CD14-positive monocyte (primary cell): Measurements from ENCODE around the gene RAX. TPM values are rescaled to one million over a fixed set of nuclear protein-coding genes. Genes with fewer than 3 reads are reported as not detected.

Experiments
- DNase-seq, 3 donors: peaks; one replicate each; pipeline ENCODE4 v3.0.0-alpha.2; 2011 to 2022
- H2AFZ ChIP-seq: 2 replicates; pipeline ENCODE4 v1.6.0; 2012; ENCODE audit warnings: mild to moderate bottlenecking, low read depth, low read length, inconsistent platforms; ENCODE audit not compliant: insufficient read depth, poor library complexity, severe bottlenecking
- H3K27ac ChIP-seq, 2 donors: 1 replicate in 1 of 2; 2 replicates in 1 of 2; pipeline ENCODE4 v1.5.1; 2012 to 2013; ENCODE audit warnings: low read length in 2 of 2, control low read depth in 1 of 2, inconsistent platforms in 1 of 2, low read depth in 1 of 2, mild to moderate bottlenecking in 1 of 2
- H3K27me3 ChIP-seq, 2 donors: one replicate each; pipeline versions ENCODE4 v1.6.0 to v1.6.1; 2011 to 2013; ENCODE audit warnings: low read length in 2 of 2; ENCODE audit not compliant: control insufficient read depth in 2 of 2, insufficient read depth in 2 of 2
- H3K36me3 ChIP-seq, 2 donors: replicated peaks in 1 of 2; 1 replicate in 1 of 2; 2 replicates in 1 of 2; pipeline versions ENCODE4 v1.5.1 to v1.6.1; 2012 to 2013; ENCODE audit warnings: low read length in 2 of 2, control low read depth in 1 of 2, inconsistent platforms in 1 of 2, mild to moderate bottlenecking in 1 of 2; ENCODE audit not compliant: insufficient read depth in 2 of 2, control insufficient read depth in 1 of 2
- H3K4me1 ChIP-seq, 2 donors: 1 replicate in 1 of 2; 2 replicates in 1 of 2; pipeline versions ENCODE4 v1.5.1 to v1.6.1; 2012 to 2013; ENCODE audit warnings: low read length in 2 of 2, control low read depth in 1 of 2, inconsistent platforms in 1 of 2, mild to moderate bottlenecking in 1 of 2, moderate library complexity in 1 of 2; ENCODE audit not compliant: insufficient read depth in 2 of 2, control insufficient read depth in 1 of 2
- H3K4me2 ChIP-seq: replicated peaks from 2 replicates; pipeline ENCODE3; 2012; ENCODE audit warnings: low read length, moderate library complexity, mild to moderate bottlenecking; ENCODE audit not compliant: poor library complexity, severe bottlenecking; ENCODE audit errors: extremely low read depth
- H3K4me3 ChIP-seq, 3 experiments: fragments of 200-600 bp in 1 of 3; sonication (generic) in 1 of 3; replicated peaks in 1 of 3; 1 replicate in 2 of 3; 2 replicates in 1 of 3; pipeline ENCODE4 v1.5.1; 2011 to 2013; ENCODE audit warnings: low read length in 3 of 3, mild to moderate bottlenecking in 3 of 3, control low read depth in 2 of 3, low read depth in 2 of 3, inconsistent platforms in 1 of 3, moderate library complexity in 1 of 3
- H3K79me2 ChIP-seq: 2 replicates; pipeline ENCODE4 v1.6.0; 2012; ENCODE audit warnings: mild to moderate bottlenecking, control low read depth, inconsistent platforms, low read length, moderate library complexity; ENCODE audit not compliant: insufficient read depth
- H3K9ac ChIP-seq: 2 replicates; pipeline ENCODE4 v1.6.0; 2017; ENCODE audit warnings: low read length, mild to moderate bottlenecking; ENCODE audit not compliant: insufficient read depth, poor library complexity, severe bottlenecking
- H3K9me3 ChIP-seq, 2 donors: replicated peaks in 1 of 2; 1 replicate in 1 of 2; 2 replicates in 1 of 2; pipeline versions ENCODE4 v1.5.1 to v1.6.1; 2012 to 2013; ENCODE audit warnings: low read length in 2 of 2, control low read depth in 1 of 2; ENCODE audit not compliant: control insufficient read depth in 1 of 2, insufficient read depth in 1 of 2
- H4K20me1 ChIP-seq: 2 replicates; pipeline ENCODE4 v1.6.0; 2012; ENCODE audit warnings: mild to moderate bottlenecking, low read length, control low read depth, moderate library complexity; ENCODE audit not compliant: insufficient read depth
- H3K27ac Mint-ChIP-seq, 7 donors: one replicate each; pipeline ENCODE4 v1.8.0; 2020; ENCODE audit warnings: mild to moderate bottlenecking in 7 of 7, mixed read lengths in 7 of 7, moderate library complexity in 6 of 7, inconsistent platforms in 2 of 7
- H3K27me3 Mint-ChIP-seq, 3 donors: one replicate each; pipeline ENCODE4 v1.8.0; 2021 to 2022; ENCODE audit warnings: low read depth in 3 of 3, mild to moderate bottlenecking in 3 of 3, mixed read lengths in 3 of 3, moderate library complexity in 3 of 3, inconsistent platforms in 1 of 3
- H3K36me3 Mint-ChIP-seq, 2 donors: one replicate each; pipeline ENCODE4 v1.8.0; 2020; ENCODE audit warnings: mixed read lengths in 2 of 2, inconsistent platforms in 1 of 2, mild to moderate bottlenecking in 1 of 2
- H3K4me1 Mint-ChIP-seq: one replicate; pipeline ENCODE4 v1.8.0; 2020; ENCODE audit warnings: mild to moderate bottlenecking, mixed read lengths
- H3K4me3 Mint-ChIP-seq, 2 donors: one replicate each; pipeline ENCODE4 v1.8.0; 2020; ENCODE audit warnings: mild to moderate bottlenecking in 2 of 2, mixed read lengths in 2 of 2, moderate library complexity in 1 of 2
- H3K9me3 Mint-ChIP-seq, 7 donors: one replicate each; pipeline ENCODE4 v1.8.0; 2020 to 2022; ENCODE audit warnings: mixed read lengths in 7 of 7, mild to moderate bottlenecking in 6 of 7, moderate library complexity in 6 of 7, inconsistent platforms in 2 of 7
- WGBS: methylation state at CpG from one replicate; pipeline ENCODE4 v1.1.5; 2013; ENCODE audit warnings: missing lambda C conversion rate; ENCODE audit not compliant: insufficient coverage; 5-methylcytosine and 5-hydroxymethylcytosine counted together
- intact Hi-C, 2 donors: fragments of 100-400 bp; cut with micrococcal nuclease; formaldehyde crosslinking; loops; one replicate each; pipeline versions ENCODE4 v1.15.0 to v1.15.1; 2023
- polyA plus RNA-seq, 3 donors: library from polyadenylated mRNA; depleted of rRNA in 1 of 3; unstranded in 2 of 3; stranded (reverse) in 1 of 3; fragments of 300-500 nt in 2 of 3; fragments of >200 nt in 1 of 3; fragmentation: Illumina TruSeq in 2 of 3; gene quantifications; 1 replicate in 2 of 3; 2 replicates in 1 of 3; pipeline ENCODE4 v1.2.3, GENCODE V29; 2012 to 2021
- TF ChIP-seq, protein P1 (sequence below): fragments of 200-600 bp; IDR thresholded peaks from one replicate; pipeline ENCODE4 v1.8.0; 2022; ENCODE audit warnings: antibody characterized with exemption, mild to moderate bottlenecking

The RAX gene
- polyA plus RNA-seq, 3 donors, result not detected

DNA sequence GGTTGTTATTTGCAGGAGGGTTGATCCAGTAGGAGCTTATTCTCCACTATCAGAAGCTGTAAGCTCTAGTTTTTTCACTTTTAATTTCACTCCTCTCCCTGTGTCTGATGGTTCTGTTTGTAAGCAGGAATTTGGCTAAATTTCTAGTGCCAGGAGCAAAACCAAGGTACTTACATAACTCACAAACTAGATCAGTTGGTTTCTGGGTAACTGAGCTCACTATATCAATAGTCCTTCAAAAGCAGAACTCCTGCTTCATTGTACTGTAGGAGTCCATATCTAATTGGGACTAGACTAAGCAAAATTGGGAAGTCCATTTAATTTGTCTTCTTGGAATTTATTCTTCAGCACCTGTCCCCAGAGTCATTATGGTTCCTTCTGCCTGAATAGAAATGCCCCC lies 20.1 kb upstream of the RAX start:
- TF ChIP-seq, protein P1, sequence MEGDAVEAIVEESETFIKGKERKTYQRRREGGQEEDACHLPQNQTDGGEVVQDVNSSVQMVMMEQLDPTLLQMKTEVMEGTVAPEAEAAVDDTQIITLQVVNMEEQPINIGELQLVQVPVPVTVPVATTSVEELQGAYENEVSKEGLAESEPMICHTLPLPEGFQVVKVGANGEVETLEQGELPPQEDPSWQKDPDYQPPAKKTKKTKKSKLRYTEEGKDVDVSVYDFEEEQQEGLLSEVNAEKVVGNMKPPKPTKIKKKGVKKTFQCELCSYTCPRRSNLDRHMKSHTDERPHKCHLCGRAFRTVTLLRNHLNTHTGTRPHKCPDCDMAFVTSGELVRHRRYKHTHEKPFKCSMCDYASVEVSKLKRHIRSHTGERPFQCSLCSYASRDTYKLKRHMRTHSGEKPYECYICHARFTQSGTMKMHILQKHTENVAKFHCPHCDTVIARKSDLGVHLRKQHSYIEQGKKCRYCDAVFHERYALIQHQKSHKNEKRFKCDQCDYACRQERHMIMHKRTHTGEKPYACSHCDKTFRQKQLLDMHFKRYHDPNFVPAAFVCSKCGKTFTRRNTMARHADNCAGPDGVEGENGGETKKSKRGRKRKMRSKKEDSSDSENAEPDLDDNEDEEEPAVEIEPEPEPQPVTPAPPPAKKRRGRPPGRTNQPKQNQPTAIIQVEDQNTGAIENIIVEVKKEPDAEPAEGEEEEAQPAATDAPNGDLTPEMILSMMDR, result no peak
- no peak overlapping the region for H3K27ac ChIP-seq
- H3K4me2 ChIP-seq, result no peak overlapping the region
- Mint-ChIP-seq H3K4me3 (no peak overlapping the region), H3K4me1 (no peaks in the 10 kb centered on the region), H3K27ac (no peak overlapping the region), H3K36me3 (no peaks in the 10 kb centered on the region), H3K9me3 (peaks cover 0 to 5% (median 0%) of the 10 kb centered on the region in 7 donors), H3K27me3 (peaks cover 3 to 14% (median 13%) of the 10 kb centered on the region in 3 donors)
- H4K20me1 ChIP-seq, result no peaks in the 10 kb centered on the region
- intact Hi-C loops, result no loop called here
- no peaks in the 10 kb centered on the region for H3K79me2 ChIP-seq
- DNase-seq, result no peak
- H3K9me3 ChIP-seq, result no peaks in the 10 kb centered on the region
- H3K27me3 ChIP-seq, result peaks cover 5 to 11% of the 10 kb centered on the region in 2 donors
- no peak overlapping the region for H3K4me3 ChIP-seq
- H3K4me1 ChIP-seq, result no peaks in the 10 kb centered on the region
- no peak overlapping the region for H3K9ac ChIP-seq
- H3K36me3 ChIP-seq, result no peaks in the 10 kb centered on the region
- no peak overlapping the region for H2AFZ ChIP-seq

DNA sequence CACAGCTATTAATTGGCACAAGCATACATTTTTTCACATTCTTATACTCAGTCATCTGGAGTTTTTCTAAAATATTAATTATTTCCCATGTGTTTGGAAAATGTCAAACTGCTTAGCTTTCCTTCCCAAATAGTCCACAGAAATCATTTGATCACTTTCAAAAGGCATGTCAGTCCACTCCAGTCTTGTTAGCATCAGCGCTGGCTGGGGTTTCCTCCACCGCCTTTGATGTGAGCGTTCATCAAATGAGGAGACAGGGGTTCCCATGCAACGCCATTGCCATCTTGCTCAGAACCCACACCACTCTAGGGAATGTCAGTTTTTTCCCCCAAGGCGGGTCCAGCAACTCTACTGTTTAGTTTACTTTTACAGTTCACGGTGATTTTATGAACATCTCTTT lies 13.1 kb upstream of the RAX start:
- H3K27ac ChIP-seq, result no peak overlapping the region
- no peaks in the 10 kb centered on the region for H4K20me1 ChIP-seq
- peaks cover 0 to 5% (median 0%) of the 10 kb centered on the region in 7 donors for H3K9me3 Mint-ChIP-seq
- WGBS, result 86% methylated on average over 4 of the region's 6 CpGs
- peaks cover 15 to 19% of the 10 kb centered on the region in 2 donors for H3K27me3 ChIP-seq
- H3K4me1 Mint-ChIP-seq, result no peaks in the 10 kb centered on the region
- H3K4me3 Mint-ChIP-seq, result peak overlapping the region in 1 of 2 donors; percentile 27
- H3K36me3 ChIP-seq, result no peaks in the 10 kb centered on the region
- H3K27ac Mint-ChIP-seq, result no peak overlapping the region
- intact Hi-C loops, result no loop called here
- no peak overlapping the region for H2AFZ ChIP-seq
- H3K4me1 ChIP-seq, result no peaks in the 10 kb centered on the region
- no peaks in the 10 kb centered on the region for H3K36me3 Mint-ChIP-seq
- H3K4me2 ChIP-seq, result no peak overlapping the region
- no peaks in the 10 kb centered on the region for H3K9me3 ChIP-seq
- H3K79me2 ChIP-seq, result no peaks in the 10 kb centered on the region
- no peak overlapping the region for H3K9ac ChIP-seq
- DNase-seq, result no peak
- TF ChIP-seq, protein P1, result no peak
- no peak overlapping the region for H3K4me3 ChIP-seq
- peaks cover 18 to 32% (median 24%) of the 10 kb centered on the region in 3 donors for H3K27me3 Mint-ChIP-seq
